Amygdala (tissue), 56 donors: ENCODE results near the gene AGAP1.

Experiments
- DNase-seq, 56 donors: peaks; one replicate each; lab custom pipeline; 2025; lab: John Stamatoyannopoulos, UW

The AGAP1 gene

DNA sequence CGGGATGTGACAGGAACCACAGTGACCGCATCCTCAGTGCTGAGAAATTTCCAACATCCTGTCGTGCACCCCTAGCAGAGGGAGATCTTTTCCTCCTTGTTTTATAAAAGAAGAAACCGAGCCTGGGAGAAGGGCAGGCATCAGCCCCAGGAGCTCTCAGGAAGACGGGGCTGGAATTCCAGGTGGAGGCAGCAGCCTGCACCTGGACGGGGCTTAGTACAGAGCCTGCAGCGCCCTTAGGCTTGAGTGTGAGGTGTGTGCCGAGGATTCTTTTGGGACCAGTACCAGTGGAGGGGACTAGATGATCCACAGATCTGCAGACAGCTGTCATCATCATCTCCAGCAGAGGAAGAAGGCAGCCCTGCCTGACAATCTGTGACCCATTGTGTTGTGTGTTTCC is 525.6 kb downstream of the AGAP1 start:
- no peak for DNase-seq

GRCh38 chr2:236021499-236022057 is 527.7 kb downstream of the AGAP1 start:
- no peak for DNase-seq

- DNase-seq = no peak
Observed at GRCh38 chr2:236022128-236022527, 528.3 kb downstream of the AGAP1 start.

DNA sequence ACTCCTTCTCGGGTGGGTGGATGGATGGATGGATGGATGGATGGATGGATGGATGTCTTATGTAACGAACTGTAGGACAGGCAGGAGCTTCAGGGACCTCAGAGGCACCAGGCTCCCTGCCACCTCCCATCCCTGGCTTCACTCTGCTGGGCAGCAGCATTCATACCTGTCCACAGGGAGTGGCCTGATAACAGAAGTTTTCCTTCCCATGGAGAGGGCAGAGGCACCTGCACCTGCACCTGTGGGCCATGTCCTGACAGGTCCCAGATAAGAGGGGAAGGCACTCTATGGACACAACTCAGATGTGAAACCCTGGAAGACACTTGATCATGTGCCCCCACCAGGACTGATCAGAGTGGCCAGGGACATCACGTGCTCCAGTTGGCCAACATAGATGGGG is 532.0 kb downstream of the AGAP1 start:
- no peak for DNase-seq

GRCh38 chr2:236026841-236027240 is 533.0 kb downstream of the AGAP1 start:
- DNase-seq = no peak

- DNase-seq = no peak
Observed at GRCh38 chr2:236028066-236028465, 534.2 kb downstream of the AGAP1 start.

DNA sequence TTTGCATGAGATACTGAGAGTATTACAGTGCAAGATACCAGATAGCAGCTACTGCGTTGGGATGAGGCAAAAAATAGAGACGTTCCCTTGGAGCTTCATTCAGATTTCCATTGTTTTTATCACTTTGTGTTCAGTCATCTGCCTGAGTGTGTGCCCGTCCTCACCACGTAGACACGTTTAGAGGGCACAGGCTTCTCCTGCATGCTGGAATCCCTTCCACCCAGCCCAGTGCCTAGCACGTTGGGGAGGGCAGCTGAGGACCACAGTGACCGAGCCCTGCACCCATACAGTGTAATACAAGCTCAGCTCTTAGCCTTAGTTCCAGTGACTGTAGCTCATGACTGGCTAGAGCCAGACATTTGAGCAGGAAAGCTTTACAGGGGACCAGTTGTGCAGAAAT is 539.6 kb downstream of the AGAP1 start:
- DNase-seq = no peak

DNA sequence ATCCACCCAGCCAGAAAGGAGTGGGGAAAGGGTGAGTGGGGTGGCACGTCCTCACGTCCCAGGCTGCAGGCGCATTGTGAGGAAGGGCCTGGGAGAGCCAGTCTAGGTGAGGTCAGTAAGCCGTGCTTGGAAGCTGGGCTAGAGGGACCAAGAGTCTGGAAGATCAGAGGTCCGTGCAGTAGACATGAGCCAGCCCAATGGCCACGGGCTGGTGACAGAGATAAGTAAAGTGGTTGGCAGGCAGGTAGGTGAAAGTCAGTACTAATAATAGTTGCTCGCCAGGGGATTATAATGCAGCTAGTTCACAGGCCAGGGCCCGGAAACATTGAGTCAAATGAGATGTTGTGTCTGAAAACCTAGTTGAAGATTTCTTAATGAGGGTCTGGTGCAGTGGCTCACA is 541.1 kb downstream of the AGAP1 start:
- no peak for DNase-seq

DNA sequence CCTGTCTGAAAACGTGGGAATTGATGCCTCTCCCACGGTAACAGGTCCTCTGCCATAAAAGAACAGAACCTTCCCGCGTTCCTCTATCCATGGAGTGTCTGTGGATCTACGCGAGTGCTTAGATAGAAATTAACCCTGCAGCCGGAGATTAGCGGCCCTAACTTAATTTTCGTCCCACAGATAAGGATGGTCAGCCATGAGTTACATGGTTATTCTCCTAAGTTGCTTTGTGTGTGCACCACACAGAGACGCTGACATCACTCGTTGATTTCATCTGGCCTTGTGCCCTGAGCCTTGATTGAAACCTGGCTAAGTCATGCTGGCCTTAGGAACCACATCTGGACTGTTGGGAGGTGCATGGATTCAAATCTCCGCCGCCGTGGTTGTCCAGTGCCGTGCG is 542.2 kb downstream of the AGAP1 start:
- no peak for DNase-seq

- DNase-seq = no peak
Observed at GRCh38 chr2:236038096-236038495, 544.3 kb downstream of the AGAP1 start.

DNA sequence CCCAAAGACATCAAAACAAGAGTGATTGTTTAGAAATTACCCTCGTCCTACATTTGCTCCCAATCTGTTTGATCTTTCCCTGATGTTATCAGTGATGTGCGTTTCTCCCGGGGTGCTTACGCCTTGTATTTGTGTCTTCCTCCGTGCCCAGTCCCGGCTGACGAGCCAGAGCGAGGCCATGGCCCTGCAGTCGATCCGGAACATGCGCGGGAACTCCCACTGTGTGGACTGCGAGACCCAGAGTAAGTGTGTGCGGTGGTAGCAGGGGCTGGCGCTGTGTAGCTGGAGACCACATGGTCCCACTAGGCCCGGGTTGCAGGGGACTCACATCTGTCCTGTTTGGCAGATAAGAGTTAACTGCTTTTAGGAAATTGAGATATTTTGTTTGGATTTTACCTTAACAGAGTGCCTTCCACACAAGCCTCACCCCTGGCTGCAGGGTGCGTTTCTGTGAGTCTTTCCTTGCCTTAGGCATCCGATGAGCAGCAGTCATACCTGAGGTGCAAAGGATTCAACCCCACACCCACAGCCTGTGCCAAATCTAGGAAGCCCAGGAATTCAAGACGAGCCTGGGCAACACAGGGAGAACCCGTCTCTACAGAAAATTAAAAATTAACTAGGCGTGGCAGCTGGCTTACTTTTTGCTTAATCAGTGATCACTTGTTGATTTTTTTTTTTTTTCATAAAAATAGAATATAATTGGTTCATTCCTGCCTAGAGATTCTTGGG is 546.9 kb downstream of the AGAP1 start:
- DNase-seq = no peak

- DNase-seq = no peak
Observed at GRCh38 chr2:236041616-236042015, 547.8 kb downstream of the AGAP1 start.

DNA sequence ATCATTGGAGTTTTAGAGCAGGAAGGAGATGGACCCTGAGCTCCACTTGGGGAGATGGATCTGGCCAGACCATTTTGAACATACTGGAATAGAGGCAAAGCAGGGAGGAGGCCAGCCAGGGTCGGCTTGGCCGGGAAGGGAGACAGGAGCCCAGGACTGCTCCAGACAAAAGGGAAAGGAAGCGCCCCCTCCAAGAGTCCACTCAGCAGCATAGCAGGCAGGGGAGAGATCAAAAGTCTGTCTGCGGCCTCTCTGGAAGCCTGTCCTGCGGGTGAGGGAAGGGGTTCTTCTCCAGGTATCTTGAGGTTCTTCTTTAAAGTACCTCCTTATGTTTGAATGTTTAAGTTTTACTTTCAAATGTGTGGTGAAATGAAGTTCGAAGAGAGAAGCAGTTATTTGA is 548.2 kb downstream of the AGAP1 start:
- no peak for DNase-seq

GRCh38 chr2:236044191-236044590 is 550.3 kb downstream of the AGAP1 start:
- no peak for DNase-seq

- no peak for DNase-seq
Observed at GRCh38 chr2:236045251-236046235, 551.7 kb downstream of the AGAP1 start.

DNA sequence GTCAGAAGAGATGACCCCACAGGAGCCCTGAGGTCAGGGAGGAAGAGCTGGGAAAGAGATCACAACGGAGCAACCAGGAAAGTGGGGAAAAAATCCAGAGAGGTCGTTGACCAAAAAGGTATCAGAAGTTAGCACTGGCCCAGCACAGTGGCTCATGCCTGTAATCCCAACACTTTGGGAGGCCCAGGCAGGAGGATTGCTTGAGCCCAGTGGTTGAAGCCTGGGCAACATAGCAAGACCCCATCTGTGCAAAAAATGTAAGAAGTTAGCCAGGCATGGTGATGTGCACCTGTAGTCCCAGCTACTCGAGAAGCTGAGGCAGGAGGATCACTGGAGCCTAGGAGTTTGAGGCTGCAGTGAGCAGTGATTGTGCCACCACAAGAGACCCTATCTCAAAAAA is 552.9 kb downstream of the AGAP1 start:
- no peak for DNase-seq

DNA sequence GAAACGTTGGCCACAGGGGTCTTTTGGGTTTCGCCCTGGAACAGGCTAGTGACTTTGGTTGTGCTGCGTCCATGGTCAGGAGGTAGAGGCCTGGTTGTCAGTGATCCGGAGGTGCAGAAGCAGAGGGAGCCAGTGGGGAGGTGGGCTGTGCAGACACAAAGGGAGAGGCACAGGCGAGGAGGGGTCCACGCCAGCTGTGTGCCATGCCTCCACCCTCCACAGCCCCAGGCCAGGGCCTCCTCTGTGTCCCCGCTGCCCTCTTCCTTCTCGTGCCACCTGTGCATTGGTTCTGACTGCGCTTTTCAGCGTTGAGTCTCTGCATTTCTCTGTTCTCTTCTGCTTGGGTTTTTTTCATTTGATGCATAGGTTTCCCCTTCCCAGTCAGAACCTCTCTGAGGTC is 553.3 kb downstream of the AGAP1 start:
- DNase-seq = no peak

DNA sequence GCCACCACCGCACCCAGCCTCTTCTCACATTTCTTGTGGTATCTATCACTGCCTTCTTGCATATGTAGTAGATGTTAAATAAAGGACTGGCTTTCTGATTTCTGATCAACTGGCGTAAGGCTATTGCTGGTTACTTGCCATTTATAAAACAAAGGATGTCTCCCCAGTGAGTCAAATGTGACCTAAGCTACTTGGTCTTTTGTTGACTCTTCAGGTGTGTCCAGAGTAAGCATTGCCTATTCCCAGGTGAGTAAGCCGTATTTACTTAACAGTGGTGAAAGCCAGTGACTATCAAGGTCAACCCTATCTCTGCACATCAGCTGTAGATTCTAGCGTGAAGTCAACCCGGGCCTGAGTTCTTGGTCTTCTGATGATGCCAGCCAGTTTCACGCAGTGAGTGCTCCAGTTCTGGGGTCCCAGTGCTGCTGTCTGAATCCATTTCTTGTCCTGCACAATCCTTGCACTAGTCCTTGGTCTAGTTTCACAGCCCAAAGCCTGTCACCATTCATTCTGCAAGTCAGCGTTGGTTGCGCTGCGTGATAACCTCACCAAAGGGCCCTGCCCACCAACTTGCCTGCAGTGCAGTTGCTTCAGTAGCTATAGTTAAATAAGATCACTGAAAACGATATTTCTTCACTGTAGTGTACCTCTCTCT is 554.2 kb downstream of the AGAP1 start:
- no peak for DNase-seq

GRCh38 chr2:236049981-236050380 is 556.1 kb downstream of the AGAP1 start:
- DNase-seq = no peak

DNA sequence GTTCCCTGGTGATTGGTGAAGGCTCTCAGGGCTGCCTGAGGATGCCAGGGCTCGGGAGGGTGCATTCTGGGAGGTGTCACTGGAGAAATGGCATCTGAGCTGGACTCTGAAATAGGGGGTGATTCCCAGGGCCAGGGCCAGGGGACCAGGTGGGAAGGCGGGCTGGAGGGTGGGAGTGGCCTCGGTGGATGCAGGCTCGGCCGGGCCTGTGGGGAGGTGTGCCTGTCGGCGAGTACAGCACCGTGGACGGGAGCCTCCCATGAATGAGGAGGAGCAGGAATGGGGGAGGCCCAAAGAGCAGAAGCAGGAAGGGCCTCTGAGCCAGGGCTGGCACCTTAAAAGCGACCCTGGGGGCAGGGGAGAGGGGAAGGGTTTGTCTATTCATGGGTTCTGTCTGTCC is 557.5 kb downstream of the AGAP1 start:
- DNase-seq = no peak

DNA sequence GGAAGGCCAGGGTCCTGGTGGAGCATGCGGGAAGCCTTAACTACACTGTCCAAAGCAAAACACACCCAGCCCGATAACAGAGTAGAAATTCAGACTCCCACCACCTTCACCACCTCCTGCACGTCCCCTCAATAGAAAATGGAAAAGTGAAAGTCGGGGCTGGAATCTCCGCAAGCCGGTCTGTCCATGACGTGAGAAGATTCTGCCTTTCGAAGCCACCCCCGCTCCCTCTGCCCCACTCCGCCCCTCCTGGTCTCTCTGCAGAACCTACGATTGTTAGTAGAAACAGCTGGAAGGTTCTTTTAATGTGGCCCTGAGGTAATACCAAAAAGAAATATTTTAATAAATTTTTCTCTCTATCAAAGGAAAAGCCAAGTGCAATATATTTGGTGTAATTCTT is 558.0 kb downstream of the AGAP1 start:
- no peak for DNase-seq
